Amniotic stem cell (primary cell): ENCODE measurements around the gene OR4K2.
"Not testable (repeated sequence)": the region's sequence is repeated elsewhere in the genome, so short reads cannot be mapped to it uniquely, and the experiment has no call there.

ENCODE experiments used
- DNase-seq: peaks from one replicate; lab custom pipeline; 2025; lab: John Stamatoyannopoulos, UW

OR4K2 gene, protein sequence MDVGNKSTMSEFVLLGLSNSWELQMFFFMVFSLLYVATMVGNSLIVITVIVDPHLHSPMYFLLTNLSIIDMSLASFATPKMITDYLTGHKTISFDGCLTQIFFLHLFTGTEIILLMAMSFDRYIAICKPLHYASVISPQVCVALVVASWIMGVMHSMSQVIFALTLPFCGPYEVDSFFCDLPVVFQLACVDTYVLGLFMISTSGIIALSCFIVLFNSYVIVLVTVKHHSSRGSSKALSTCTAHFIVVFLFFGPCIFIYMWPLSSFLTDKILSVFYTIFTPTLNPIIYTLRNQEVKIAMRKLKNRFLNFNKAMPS

DNA sequence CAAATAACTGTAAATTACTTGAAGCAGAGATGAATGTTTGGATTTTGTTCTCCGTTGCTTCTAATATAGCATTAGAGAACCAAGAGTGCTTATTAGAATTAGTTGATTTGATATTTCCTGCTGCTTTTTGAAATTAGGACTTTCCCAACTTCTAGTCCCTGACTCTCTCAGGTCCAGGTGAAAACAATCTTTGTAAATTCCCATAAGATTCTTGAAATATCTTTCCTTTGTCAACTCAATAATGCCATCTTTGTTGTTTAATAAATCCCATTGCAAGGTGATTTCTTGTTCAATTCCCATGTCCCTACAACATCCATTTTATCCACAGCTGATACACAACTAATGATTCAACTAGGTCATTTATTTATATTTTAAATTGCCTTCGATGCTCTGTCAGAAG lies at the start of gene OR4K2:
TSS of gene OR4K2 (plus strand) at position 301 of the 400 bp plus-strand sequence. CDS start 1,126 bp downstream, outside the sequence.
- no peak for DNase-seq

GRCh38 chr14:19827626-19828244 lies 47.2 kb upstream of the OR4K2 start:
- not testable (repeated sequence) for DNase-seq

DNA sequence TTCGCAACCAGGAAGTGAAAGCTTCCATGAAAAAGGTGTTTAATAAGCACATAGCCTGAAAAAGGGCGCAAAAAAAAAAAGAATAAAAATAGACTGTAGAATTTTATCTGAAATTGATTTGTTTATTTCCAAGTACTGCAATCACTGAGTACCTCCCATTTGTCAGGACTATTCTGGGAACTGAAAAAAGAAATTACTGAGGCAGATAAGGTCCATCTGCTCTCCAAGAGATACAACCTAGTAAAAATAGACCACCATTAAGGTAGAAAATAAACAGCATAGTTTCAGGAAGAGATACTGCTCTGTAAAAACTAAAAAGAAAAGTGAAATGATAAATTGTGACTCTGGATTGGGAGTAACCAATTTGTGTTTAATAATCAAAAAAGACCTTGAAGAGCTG lies 46.6 kb upstream of the OR4K2 start:
- no peak for DNase-seq

GRCh38 chr14:19834203-19834848 lies 40.6 kb upstream of the OR4K2 start:
- not testable (repeated sequence) for DNase-seq

DNA sequence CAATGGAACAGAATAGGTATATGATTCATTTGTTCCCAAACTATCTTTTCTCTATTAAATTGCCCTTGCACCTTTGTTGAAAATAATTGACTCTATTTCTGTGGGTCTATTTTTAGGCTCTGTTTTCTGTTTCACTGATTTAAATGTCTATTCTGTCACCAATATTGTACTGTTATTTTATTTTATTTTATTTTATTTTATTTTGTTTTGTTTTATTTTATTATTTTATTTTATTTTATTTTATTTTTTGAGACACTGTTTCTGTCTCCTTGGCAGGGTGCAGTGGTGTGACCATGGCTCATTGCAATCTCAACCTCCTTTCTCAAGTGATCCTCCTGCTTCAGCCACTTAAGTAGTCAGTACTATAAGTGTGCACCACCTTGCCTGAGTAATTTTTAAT lies 36.5 kb upstream of the OR4K2 start:
- DNase-seq = no peak

GRCh38 chr14:19851365-19851764 lies 23.6 kb upstream of the OR4K2 start:
- DNase-seq = no peak

DNA sequence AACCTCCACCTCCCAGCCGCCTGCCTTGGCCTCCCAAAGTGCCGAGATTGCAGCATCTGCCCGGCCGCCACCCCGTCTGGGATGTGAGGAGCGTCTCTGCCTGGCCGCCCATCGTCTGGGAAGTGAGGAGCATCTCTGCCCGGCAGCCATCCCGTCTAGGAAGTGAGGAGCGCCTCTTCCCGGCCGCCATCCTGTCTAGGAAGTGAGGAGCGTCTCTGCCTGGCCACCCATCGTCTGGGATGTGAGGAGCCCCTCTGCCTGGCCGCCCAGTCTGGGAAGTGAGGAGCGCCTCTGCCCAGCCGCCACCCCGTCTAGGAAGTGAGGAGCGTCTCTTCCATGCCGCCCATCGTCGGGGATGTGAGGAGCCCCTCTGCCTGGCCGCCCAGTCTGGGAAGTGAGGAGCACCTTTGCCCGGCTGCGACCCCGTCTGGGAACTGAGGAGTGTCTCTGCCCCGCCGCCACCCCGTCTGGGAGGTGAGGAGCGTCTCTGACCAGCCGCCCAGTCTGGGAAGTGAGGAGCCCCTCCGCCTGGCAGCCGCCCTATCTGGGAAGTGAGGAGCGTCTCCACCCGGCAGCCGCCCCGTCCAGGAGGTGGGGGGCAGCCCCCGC lies 8.8 kb upstream of the OR4K2 start:
- not testable (repeated sequence) for DNase-seq

DNA sequence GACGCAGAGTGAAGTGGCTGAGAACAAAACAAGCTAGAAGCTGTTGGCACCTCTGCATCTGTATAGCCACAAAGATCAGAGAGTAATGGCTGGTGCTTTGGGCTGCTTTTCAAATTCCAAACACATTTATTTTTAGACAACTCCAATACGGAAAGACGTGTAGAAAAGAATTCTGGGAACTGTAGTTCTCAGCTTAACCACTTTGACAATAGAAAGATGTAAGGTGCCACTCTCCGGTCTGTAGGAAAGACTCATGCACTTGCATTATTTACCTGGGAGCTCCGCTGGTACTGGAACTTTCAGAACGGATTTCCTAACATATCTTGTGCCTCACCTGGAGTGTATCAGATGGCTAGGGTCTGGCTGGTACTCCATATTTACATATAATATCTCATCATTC lies 1.8 kb upstream of the OR4K2 start:
- no peak for DNase-seq

- DNase-seq = no peak
Measured at GRCh38 chr14:19878029-19878642, 3.2 kb downstream of the OR4K2 start.

- no peak for DNase-seq
Measured at GRCh38 chr14:19895282-19895681, 20.3 kb downstream of the OR4K2 start.

DNA sequence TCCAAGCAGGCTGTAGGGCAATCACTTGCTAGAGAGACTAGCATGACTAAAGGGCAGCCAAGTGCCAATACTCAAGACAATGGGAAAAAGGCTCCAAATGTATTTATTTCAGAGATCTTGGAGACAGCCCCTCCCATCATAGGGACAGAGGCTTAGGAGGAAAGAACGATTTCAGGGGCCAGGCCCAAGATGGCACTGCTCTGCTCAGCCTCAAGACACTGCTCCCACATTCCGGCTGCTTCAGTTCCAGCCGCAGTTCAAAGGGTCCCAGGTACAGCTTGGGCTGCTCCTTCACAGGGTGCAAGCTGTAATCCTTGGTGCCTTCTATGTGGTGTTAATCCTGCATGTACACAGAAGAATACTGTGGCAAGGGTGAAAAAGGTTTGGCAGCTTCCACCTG lies 26.1 kb downstream of the OR4K2 start:
- DNase-seq = no peak

- no peak for DNase-seq
Measured at GRCh38 chr14:19902409-19902808, 27.5 kb downstream of the OR4K2 start.

GRCh38 chr14:19906665-19907064 lies 31.7 kb downstream of the OR4K2 start:
- DNase-seq = no peak

GRCh38 chr14:19911114-19911513 lies 36.2 kb downstream of the OR4K2 start:
- no peak for DNase-seq

GRCh38 chr14:19917243-19917642 lies 42.3 kb downstream of the OR4K2 start:
- DNase-seq = no peak

DNA sequence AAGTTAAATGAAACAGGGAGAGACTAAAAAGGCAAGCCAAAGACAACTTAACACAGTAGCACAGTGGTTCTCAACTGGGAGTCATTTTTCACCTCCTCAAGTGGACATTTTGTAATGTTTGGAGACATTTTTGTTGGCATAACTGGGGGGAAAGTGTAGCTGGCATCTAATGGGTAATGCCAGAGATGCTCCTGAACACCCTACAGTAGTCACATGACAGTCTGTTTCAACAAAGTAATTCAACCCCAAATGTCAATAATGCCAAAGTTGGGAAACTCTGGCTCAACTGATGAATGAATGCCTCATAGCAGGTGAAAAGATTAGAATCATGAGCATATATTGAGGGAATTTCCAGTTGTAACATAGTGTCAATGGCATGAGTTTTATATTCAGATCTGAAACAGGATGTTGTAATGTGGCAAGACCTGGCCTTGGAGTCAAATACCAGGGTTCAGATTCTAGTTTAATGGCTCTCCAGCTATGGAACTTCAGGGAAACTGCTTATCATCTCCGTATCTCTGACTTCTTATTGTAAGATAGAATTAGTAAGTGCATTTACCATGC lies 43.1 kb downstream of the OR4K2 start:
- DNase-seq = no peak

GRCh38 chr14:19918553-19919264 lies 43.8 kb downstream of the OR4K2 start:
- DNase-seq = no peak

- no peak for DNase-seq
Measured at GRCh38 chr14:19920021-19920657, 45.2 kb downstream of the OR4K2 start, which contains the start of gene OR4K5. TSS of gene OR4K5 (plus strand) at chr14:19920607. CDS start at chr14:19920607, 0 bp downstream.

DNA sequence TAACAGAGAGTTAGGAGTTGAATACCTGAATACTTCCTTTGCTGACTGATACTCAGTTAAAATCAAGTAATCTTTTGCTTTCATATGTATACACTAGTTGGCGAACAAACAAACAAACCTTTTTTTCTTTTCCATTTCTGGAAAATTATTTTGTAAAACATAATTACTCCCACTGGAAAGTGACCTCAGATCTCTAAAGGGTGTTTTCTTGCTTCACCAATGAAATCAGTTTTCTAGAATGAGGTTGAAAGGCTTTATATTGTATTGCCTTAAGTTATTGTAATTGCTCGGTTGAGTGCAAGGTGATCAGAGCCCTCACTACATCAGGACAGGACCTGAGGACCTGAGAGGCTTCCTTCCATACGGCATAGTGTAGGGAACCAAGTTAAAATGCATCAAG lies 55.7 kb downstream of the OR4K2 start, which contains the start of gene OR4K1:
TSS of gene OR4K1 (plus strand) at position 301 of the 400 bp plus-strand sequence. CDS start 4,750 bp downstream, outside the sequence.
- DNase-seq = no peak
